Measurements from ENCODE around the gene PNPLA6. TPM values are rescaled to one million over a fixed set of nuclear protein-coding genes. Genes with fewer than 3 reads are reported as not detected.

PNPLA6 gene
- total and polyA plus RNA-seq, 2 of the 8 experiments (the other 6 are each of a cell fraction or from before 2014, with no cell fraction given): 55.1 to 121 TPM

GRCh38 chr19:7559102-7559501, 23.6 kb downstream of the PNPLA6 start (continued):
- no peak for TF ChIP-seq SRF (IDR thresholded peaks at IDR 0.05; ENCODE audit: low read depth, low read length)

Data from H1 (cell line).